ENCODE measurements around the gene GRB10.

The GRB10 gene

GRCh38 chr7:50594734-50595485 lies 187.8 kb downstream of the GRB10 start:
- Histone ChIP-seq H3K9ac (ENCODE audit: low read depth, low read length) (no peak overlapping the region), H3K9me3 (ENCODE audit: insufficient read depth, low read length, severe bottlenecking) (no peaks in the 10 kb centered on the region), H2AFZ (ENCODE audit: low read depth, low read length) (no peak overlapping the region), H3K4me3 (ENCODE audit: low read depth in 1 of 2, low read length in 2 of 2) (no peak overlapping the region), H3K79me2 (ENCODE audit: insufficient read depth, low read length) (no peaks in the 10 kb centered on the region), H3K4me2 (ENCODE audit: insufficient read depth, low read length) (no peak overlapping the region), H3K27me3 (ENCODE audit: insufficient read depth, low read length, poor library complexity) (peaks cover 16% of the 10 kb centered on the region), H3K4me1 (ENCODE audit: insufficient read depth, low read length) (no peaks in the 10 kb centered on the region), H3K27ac (ENCODE audit: low read length) (no peak overlapping the region), H4K20me1 (ENCODE audit: insufficient read depth, low read length) (no peaks in the 10 kb centered on the region), H3K36me3 (ENCODE audit: insufficient read depth, low read length) (no peaks in the 10 kb centered on the region)
- DNase-seq (no peak), ATAC-seq (ENCODE audit: insufficient read depth, low read depth) (no peak; the same call in 2 of the 3 replicates)
- TF ChIP-seq CTCF (IDR thresholded peaks at IDR 0.05; ENCODE audit: borderline replicate concordance, extremely low read depth, low read length, poor library complexity, severe bottlenecking), result no peak
- no peak for TF ChIP-seq EZH2 (IDR thresholded peaks at IDR 0.05; ENCODE audit: borderline replicate concordance, low read depth, low read length, severe bottlenecking)

- no peaks in the 10 kb centered on the region for H3K36me3 ChIP-seq (ENCODE audit: insufficient read depth, low read length)
- H3K9me3 ChIP-seq (ENCODE audit: insufficient read depth, low read length, severe bottlenecking), result no peaks in the 10 kb centered on the region
- no peak overlapping the region for H3K9ac ChIP-seq (ENCODE audit: low read depth, low read length)
- no peak overlapping the region for H3K27ac ChIP-seq (ENCODE audit: low read length)
- H3K4me2 ChIP-seq (ENCODE audit: insufficient read depth, low read length), result no peak overlapping the region
- H3K4me1 ChIP-seq (ENCODE audit: insufficient read depth, low read length), result no peaks in the 10 kb centered on the region
- ATAC-seq (ENCODE audit: insufficient read depth, low read depth), result peak; percentile 63; the same call in 2 of the 3 replicates
- H2AFZ ChIP-seq (ENCODE audit: low read depth, low read length), result no peak overlapping the region
- no peak overlapping the region for H3K4me3 ChIP-seq (ENCODE audit: low read depth in 1 of 2, low read length in 2 of 2)
- no peaks in the 10 kb centered on the region for H3K79me2 ChIP-seq (ENCODE audit: insufficient read depth, low read length)
- peaks cover 16% of the 10 kb centered on the region for H3K27me3 ChIP-seq (ENCODE audit: insufficient read depth, low read length, poor library complexity)
- no peaks in the 10 kb centered on the region for H4K20me1 ChIP-seq (ENCODE audit: insufficient read depth, low read length)
- no peak for TF ChIP-seq EZH2 (IDR thresholded peaks at IDR 0.05; ENCODE audit: borderline replicate concordance, low read depth, low read length, severe bottlenecking)
- TF ChIP-seq CTCF (IDR thresholded peaks at IDR 0.05; ENCODE audit: borderline replicate concordance, extremely low read depth, low read length, poor library complexity, severe bottlenecking), result no peak
- DNase-seq, result no peak
Measured at GRCh38 chr7:50594136-50594535, 188.6 kb downstream of the GRB10 start.

- no peaks in the 10 kb centered on the region for H3K79me2 ChIP-seq (ENCODE audit: insufficient read depth, low read length)
- no peaks in the 10 kb centered on the region for H3K4me1 ChIP-seq (ENCODE audit: insufficient read depth, low read length)
- TF ChIP-seq CTCF (IDR thresholded peaks at IDR 0.05; ENCODE audit: borderline replicate concordance, extremely low read depth, low read length, poor library complexity, severe bottlenecking), result no peak
- peaks cover 16% of the 10 kb centered on the region for H3K27me3 ChIP-seq (ENCODE audit: insufficient read depth, low read length, poor library complexity)
- H3K4me2 ChIP-seq (ENCODE audit: insufficient read depth, low read length), result no peak overlapping the region
- no peak overlapping the region for H3K4me3 ChIP-seq (ENCODE audit: low read depth in 1 of 2, low read length in 2 of 2)
- no peaks in the 10 kb centered on the region for H3K36me3 ChIP-seq (ENCODE audit: insufficient read depth, low read length)
- no peak overlapping the region for H3K9ac ChIP-seq (ENCODE audit: low read depth, low read length)
- ATAC-seq (ENCODE audit: insufficient read depth, low read depth) (no peak), DNase-seq (no peak)
- no peak overlapping the region for H3K27ac ChIP-seq (ENCODE audit: low read length)
- H2AFZ ChIP-seq (ENCODE audit: low read depth, low read length), result no peak overlapping the region
- no peaks in the 10 kb centered on the region for H4K20me1 ChIP-seq (ENCODE audit: insufficient read depth, low read length)
- no peaks in the 10 kb centered on the region for H3K9me3 ChIP-seq (ENCODE audit: insufficient read depth, low read length, severe bottlenecking)
Measured at GRCh38 chr7:50592940-50593339, 189.8 kb downstream of the GRB10 start.
